DOHH2 (cell line): Measurements from ENCODE around the gene NAA35.

Experiments
- CTCF ChIP-seq: fragments of 200-600 bp; sonication (generic); IDR thresholded peaks from one replicate; pipeline ENCODE4 v1.5.1; 2014; ENCODE audit warnings: antibody characterized with exemption, mild to moderate bottlenecking, low read depth, low read length; ENCODE audit not compliant: poor library complexity, severe bottlenecking
- EZH2phosphoT487 ChIP-seq: fragments of 200-600 bp; sonication (generic); IDR thresholded peaks from 2 replicates; pipeline ENCODE4 v1.6.1; 2017; ENCODE audit warnings: borderline replicate concordance, mild to moderate bottlenecking, antibody characterized with exemption, low read length, moderate library complexity, mixed read lengths

GRCh38 chr9:85978496-85978895 is 37.5 kb downstream of the NAA35 start:
- TF ChIP-seq CTCF (no peak), EZH2phosphoT487 (no peak)
